Left hindlimb (tissue), 1 donor: ENCODE measurements around the gene UNC13C.
"Not testable (repeated sequence)": the region's sequence is repeated elsewhere in the genome, so short reads cannot be mapped to it uniquely, and the experiment has no call there.

Source experiments
- DNase-seq: peaks from one replicate; pipeline ENCODE4 v3.0.0-alpha.2; 2018

UNC13C gene

DNA sequence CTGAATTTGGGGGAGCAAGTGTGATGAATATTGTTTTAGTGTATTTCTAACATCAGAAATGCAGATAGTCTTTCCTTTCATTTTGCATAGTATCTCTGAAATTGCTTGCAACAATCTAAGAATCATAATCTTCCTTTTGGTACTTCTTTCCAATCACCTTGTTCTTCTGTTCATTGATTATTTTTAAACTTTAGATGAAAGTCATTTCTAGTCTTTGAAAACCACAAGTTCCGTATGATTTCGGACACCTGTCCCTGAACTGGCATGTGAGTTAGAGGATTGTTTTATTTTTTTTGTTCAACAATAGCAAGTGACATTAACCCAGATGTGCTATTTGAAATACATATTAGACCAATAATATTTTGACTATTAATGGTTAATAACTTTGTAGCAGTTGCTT, 329.7 kb downstream of the UNC13C start:
- DNase-seq, result no peak

DNA sequence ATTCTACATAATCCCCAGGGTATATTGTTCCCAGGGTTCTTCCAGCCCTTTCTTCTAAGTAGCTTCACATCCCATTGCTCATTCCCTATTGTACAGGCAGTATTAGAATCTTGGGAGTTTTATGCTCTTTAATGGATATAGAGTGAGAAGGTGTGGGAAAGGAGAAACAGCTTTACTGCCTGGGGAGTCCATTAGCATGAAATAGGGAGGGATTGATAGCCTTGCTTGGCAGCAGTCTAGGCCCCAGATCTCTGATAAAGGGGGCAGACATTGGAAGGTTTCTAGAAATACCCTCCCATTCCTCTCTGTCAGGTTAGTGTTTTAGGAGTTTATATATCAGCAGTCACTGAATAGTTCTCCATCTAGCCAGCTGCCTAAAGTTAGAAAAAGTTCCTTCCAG, 334.3 kb downstream of the UNC13C start:
- DNase-seq, result no peak

GRCh38 chr15:54321426-54321825, 343.2 kb downstream of the UNC13C start:
- no peak for DNase-seq

GRCh38 chr15:54322341-54322740, 344.1 kb downstream of the UNC13C start:
- DNase-seq, result no peak

- DNase-seq, result no peak
Measured at GRCh38 chr15:54345301-54345700, 367.1 kb downstream of the UNC13C start.

- DNase-seq, result no peak
Measured at GRCh38 chr15:54345827-54346226, 367.6 kb downstream of the UNC13C start.

DNA sequence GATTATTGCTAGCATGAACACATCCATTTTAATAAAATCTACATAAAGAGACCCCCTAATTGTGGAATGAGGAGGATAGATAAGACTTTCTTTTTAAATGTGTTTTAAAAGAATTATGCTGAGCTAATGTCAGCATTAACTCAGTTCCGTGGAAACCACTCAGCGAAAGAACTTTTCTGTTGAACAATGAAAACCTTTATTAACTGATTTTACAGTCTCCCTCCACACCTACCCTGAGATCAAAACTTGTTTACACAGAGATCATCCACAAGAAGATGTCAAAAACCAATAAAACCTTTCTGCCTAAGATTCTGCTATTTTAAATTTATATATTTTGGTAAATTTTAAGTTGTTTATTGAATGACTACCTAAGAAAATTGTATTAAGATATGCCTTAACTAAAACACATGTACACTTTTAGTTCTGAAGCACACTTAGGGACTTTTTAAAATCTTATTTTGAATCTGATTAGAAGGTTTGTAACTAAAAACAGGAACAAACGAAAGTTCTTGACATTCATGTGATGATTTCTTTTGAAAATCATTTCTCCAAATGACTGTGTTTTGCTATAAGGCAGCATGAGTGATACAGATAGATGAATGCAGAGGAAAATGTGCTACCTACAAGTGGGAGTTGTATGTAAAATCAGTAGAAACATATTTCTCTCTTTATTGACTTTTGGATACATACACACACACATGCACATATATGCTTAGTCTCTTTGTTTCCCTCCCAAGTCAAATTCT, 369.0 kb downstream of the UNC13C start:
- no peak for DNase-seq

- DNase-seq, result no peak
Measured at GRCh38 chr15:54353726-54354125, 375.5 kb downstream of the UNC13C start.

GRCh38 chr15:54354341-54354740, 376.1 kb downstream of the UNC13C start:
- DNase-seq, result no peak

DNA sequence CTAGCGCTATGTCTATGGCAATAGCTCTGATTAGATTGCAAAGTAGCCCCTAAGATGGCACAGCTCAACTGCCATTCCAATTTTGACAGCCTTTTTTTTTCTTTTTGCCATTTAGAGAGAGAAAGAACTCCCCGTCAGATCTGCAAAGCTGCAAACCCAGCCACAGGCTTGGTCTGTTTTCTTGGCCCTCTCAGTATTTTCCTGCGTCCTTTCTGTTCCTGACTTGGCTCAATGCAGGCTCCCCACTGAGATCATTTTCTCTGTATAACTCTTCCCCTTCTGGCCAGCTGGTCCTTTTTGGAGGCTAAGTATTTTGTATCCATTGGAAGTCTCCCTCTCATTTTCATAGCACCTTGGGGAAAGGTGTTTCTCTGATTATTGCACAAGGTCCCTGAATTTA, 386.7 kb downstream of the UNC13C start:
- DNase-seq, result no peak

GRCh38 chr15:54373332-54373731, 395.1 kb downstream of the UNC13C start:
- no peak for DNase-seq

GRCh38 chr15:54374184-54374952, 396.1 kb downstream of the UNC13C start:
- DNase-seq, result peak; percentile 39

GRCh38 chr15:54387799-54388198, 409.6 kb downstream of the UNC13C start:
- no peak for DNase-seq

- no peak for DNase-seq
Measured at GRCh38 chr15:54388746-54389145, 410.5 kb downstream of the UNC13C start.

- no peak for DNase-seq
Measured at GRCh38 chr15:54410481-54410880, 432.2 kb downstream of the UNC13C start.

GRCh38 chr15:54424171-54424570, 445.9 kb downstream of the UNC13C start:
- no peak for DNase-seq

DNA sequence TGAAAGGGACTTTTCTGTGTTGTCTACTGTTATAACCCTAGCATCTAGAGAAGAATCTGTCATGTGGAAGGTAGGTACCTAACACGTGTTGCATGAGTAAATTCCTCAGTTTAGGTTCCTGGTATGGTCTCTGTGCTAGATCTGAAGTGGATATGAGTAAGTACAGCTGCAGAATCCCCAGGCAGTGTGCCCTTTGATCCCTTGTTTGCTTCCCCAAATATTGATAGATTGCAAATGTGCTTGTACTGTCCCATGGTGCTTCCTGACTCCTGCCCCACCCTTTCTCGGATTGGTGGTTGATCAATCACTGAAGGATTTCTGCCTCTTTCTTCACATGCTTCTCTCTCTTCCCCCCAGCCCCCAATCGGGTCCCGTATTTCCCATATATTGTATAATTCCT, 450.4 kb downstream of the UNC13C start:
- no peak for DNase-seq

DNA sequence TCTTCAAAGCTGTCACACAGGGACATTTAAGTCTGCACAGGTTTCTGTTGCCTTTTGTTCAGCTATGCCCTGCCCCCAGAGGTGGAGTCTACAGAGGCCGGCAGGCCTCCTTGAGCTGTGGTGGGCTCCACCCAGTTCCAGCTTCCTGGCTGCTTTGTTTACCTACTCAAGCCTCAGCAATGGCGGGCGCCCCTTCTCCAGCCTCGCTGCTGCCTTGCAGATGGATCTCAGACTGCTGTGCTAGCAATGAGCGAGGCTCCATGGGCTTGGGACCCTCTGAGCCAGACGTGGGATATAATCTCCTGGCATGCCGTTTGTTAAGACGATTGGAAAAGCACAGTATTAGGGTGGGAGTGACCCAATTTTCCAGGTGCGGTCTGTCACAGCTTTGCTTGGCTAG, 472.0 kb downstream of the UNC13C start:
- not testable (repeated sequence) for DNase-seq

DNA sequence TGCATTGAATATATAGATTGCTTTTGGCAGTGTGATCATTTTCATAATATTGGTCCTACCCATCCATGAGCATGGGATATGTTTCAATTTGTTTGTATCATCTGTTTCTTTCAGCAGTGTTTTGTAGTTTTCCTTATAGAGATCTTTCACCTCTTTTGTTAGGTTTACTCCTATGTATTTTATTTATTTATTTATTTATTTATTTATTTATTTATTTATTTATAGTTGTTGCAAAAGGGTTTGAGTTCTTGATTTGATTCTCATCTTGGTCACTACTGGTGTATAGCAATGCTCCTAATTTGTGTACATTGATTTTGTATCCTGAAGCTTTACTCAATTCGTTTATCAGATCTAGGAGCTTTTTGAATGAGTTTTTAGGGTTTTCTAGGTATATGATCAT, 478.2 kb downstream of the UNC13C start:
- no peak for DNase-seq

- no peak for DNase-seq
Measured at GRCh38 chr15:54462511-54462913, 484.3 kb downstream of the UNC13C start.

DNA sequence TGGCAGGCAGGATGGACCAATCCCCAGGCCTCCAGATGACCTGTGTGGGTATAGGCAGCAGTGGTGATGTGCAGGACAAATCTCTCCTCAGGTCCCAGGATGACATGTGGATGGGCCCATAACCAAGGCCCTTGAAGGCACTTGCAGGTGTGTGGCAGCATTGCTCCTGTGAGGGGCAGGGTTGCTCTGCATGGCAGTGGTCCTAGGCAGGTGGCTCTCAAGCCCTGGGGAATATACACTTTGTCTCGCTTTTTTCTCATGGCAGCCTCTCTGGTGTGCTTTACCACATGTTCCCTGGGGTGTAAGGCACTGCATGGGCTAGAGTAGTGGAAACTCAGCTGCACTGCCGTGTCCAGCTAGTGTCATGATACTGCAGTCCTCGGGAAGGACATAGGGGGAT, 503.6 kb downstream of the UNC13C start:
- DNase-seq, result no peak

DNA sequence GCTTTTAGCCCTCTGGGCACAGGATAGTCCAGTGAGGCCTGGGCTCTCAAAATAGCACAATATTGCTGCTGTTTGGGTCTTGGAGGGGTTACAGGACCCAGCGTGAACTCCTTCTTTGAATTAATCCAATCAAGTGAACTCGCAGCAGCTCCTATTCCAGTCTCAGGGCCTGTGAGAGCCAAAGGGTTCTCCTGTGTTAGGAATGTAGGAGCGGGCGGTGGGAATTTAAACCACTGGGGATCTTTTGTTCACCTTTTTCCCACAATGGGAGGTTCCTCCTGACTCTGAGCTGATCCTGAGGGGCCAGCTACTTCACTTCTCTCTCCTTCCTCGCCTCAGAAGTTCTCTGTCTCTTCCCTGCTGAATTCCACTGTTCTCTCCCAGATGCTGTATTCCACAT, 504.0 kb downstream of the UNC13C start:
- DNase-seq, result no peak

DNA sequence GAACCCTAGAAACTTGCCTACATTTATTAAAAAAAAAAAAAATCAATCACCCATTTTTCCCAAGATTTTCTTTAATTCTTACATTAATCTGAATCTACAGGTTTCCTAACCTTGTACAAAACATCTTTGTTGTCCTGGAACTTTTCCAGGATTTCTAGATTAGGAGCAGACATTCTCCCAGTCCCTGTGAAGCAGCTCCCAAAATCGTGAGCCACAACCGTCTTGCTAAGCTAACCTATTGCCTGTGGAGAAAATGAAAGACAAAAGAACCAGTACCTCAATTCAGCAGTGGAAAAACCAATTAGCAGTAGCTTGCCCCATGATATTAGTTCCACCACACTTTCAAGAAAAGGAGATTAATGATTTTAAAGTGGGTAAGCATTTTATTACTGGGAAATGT, 522.1 kb downstream of the UNC13C start:
- DNase-seq, result no peak

DNA sequence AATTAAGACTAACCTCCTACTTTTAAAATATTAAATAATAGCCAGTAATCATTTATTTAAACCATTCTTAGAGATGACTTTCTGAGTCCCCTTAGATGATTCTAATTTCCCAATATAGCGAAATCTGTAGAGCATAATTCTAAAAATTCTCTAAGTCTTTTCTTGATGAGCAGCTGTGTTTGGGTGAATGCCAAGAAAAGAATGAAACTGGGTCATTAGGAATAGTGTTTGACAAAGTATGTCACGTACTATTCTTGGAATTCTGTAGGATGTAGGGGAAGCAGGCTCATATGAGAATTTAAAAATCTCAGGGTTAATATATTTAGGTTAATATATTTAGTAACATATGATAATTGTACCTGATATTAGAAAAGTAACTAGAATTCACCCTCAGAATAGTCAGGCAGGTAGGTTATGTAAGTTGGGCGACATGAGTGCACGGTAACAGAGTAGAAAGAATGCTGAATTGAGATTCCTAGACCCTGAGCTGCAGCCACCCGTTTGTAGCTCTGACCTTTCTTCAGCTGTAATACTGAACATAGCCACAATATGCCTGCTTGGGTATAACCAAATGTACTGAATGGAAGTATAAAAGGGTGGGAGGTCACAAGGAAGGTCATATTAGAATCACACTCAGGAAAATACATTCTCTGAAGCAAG, 524.3 kb downstream of the UNC13C start:
- no peak for DNase-seq
